GM21528 (cell line): ENCODE data around the gene AFF3.

Experiments
- ATAC-seq: cut with Tn5 transposase; IDR thresholded peaks from one replicate; pipeline ENCODE4 v1.9.1; 2021; ENCODE audit warnings: mild to moderate bottlenecking, moderate library complexity; ENCODE audit not compliant: unreplicated experiment, low FRiP score

The AFF3 gene

DNA sequence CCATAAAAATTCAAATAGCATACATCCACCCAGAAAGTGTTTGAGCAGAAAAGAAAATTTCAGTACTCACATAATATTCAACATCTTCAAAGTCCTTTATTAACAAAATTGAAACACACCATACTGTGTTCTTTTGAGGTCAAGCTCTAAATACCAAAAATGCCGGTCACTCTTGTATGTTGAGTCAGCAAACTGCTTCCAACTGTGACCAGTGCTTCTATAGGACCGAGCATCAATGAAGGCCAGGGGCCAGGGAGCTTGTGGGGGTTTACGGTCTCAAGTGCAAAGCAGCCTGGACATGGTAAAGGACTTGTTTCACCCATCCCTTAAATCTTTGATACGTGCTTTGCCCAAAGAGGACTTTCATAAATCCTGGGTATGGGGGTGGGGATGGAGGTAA, 539.9 kb downstream of the AFF3 start:
- no peak for ATAC-seq

GRCh38 chr2:99600981-99601651, 541.3 kb downstream of the AFF3 start:
- ATAC-seq, result no peak

GRCh38 chr2:99598441-99598840, 543.9 kb downstream of the AFF3 start:
- no peak for ATAC-seq

DNA sequence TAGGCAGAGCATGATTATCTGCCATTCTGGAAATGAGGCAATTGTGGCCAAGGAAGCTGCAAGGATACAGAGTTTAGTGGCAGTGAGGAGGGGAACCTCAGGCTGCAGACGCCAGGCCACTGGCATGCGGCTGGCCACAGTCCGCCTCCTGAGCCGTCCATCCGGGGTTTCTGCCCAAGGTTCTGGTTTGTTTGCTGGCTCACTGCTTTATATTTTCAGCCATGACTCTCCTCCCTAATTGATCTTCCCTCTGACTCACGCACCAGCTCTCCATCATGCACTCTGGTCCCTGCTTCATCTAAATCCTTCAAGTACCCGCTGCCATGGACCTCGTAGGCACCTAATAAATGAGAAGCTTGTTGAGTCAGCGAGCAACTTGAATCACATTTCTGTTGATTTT, 544.8 kb downstream of the AFF3 start:
- no peak for ATAC-seq

DNA sequence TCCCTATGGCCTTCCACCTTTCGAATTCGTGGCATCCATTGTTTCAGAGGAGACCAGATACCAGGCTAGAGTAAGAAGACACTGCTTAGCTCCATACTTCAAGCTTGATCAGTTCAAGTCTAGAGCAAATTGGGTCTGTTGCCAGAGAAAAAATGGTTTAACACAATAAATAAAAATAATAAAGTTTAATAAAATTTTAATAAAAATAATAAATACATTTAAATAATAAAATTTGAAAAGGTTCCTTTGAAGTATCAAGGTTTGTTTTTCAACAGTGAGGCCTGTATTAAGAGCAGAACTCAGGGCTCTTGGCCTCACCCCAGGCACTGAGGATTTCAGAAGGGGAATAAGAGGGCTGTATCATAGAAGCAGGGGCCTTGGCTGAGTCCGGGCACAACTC, 547.0 kb downstream of the AFF3 start:
- ATAC-seq, result no peak

- no peak for ATAC-seq
Measured at GRCh38 chr2:99593692-99594427, 548.5 kb downstream of the AFF3 start.

GRCh38 chr2:99576775-99577174, 565.6 kb downstream of the AFF3 start:
- no peak for ATAC-seq

- ATAC-seq, result no peak
Measured at GRCh38 chr2:99573634-99574251, 568.6 kb downstream of the AFF3 start.

GRCh38 chr2:99572373-99573164, 569.8 kb downstream of the AFF3 start:
- no peak for ATAC-seq

DNA sequence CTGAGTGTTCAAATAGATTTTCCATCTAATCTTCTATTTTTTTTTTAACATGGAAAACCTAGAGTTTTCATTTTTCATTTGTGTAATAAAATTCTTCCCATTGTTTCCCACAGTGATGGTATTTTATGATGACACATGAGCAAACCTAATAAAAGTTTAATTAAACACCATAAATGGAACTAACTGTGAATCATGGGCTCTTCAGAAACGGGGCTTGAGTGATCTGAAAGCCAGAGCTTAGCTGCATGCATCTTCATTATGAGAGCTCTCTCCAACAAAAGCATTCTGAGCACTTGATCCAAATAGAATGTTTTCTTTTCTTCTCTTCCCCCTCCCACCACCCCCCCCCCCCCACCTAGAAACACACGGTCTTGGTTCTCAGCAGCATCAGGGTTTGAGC, 570.4 kb downstream of the AFF3 start:
- no peak for ATAC-seq

- no peak for ATAC-seq
Measured at GRCh38 chr2:99571533-99571932, 570.9 kb downstream of the AFF3 start.

DNA sequence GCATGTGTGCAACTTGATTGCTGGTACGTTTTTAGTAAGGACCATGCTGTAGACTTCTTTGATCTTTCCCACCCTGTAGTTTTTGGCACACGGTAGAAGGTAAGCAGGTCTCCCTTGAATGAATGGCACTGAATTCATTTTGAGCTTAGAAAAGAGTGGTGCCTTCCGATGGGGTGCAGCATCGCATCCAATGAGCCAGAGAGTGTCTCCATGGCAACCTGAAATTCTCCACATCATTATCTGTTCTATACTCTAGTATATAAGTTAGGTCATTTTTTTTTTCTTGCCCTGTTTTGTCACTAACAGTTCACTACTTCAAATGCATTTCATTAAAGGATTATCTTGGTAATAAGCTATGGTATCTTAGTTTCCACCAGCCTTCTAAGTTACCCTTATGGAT, 571.4 kb downstream of the AFF3 start:
- no peak for ATAC-seq

DNA sequence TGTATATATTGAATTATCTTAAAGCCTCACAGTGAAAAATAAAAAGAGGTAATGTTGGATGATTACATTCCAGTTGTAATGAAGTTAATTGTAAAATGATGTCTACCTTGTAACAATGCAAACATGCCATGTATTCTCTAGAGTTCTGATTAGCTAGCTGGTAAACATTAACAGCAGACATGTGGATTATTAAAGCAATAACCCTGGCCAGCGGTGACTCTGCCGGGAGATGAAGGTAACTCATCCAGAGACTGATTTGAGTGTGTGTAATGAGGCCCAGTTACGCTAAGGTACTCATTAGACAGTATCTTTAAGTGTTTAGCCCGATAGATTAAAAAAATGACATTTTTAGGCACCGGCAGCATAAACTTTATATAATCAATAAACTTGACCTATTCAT, 573.0 kb downstream of the AFF3 start:
- ATAC-seq, result no peak

GRCh38 chr2:99565227-99565626, 577.2 kb downstream of the AFF3 start:
- ATAC-seq, result no peak

DNA sequence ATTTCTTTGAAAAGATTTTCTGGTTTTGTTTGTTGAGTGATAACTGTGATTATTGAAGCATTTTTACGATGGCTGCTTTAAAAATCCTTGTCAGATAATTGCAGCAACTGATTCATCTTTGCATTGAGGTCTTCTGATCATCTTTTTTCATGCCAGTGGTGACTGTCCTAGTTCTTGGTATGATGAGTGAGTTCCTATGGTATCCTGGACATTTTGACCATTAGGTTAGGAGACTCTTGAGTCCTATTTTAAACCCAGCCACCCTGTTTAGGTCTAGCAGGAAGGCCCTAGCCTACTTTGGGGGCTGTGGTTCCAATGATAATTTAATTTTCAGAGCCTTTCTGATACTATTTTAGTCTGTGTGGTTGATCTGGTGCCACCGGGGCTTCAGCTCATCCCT, 579.9 kb downstream of the AFF3 start:
- ATAC-seq, result no peak

GRCh38 chr2:99561804-99562203, 580.6 kb downstream of the AFF3 start:
- ATAC-seq, result no peak

- peak; percentile 76 for ATAC-seq
Measured at GRCh38 chr2:99559075-99559662, 583.2 kb downstream of the AFF3 start.

DNA sequence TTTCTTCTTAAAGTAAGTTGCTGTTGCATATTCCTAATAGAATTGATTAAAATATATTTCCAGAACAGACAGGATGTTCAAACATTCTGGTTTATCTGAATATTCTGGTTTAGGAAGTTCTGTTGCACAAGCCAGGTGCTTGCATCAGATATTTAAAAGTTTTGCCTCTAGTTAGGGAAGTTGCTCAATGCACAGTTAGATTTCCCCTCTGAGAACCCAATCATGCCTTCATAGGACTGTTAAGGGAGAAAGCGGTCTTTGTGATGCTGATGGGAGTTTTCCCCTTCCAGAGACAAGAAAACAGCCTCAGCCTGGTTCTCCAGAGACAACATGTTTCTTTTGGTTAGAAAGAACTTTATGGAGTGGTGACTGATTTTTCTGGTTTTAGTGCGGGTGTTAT, 587.0 kb downstream of the AFF3 start:
- ATAC-seq, result no peak

DNA sequence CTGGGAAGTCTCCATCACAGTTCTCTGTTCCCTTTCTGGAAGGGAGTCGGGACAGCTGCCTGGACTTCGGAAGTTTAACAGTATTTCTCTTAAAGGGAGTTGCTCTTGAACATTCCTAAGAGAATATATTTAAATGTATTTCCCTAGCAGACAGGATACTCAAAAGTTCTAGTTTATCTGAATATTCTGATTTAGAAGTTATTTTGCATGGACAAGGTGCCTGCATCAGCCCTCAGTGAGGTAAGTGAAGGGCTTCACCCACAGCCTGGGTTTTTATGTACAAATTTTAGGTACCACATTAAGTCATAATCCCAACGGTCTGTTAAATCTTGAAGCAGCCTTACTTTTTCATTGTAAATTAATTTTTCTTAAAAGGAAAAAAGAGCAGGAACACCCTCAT, 587.5 kb downstream of the AFF3 start:
- ATAC-seq, result no peak

- no peak for ATAC-seq
Measured at GRCh38 chr2:99554238-99554637, 588.2 kb downstream of the AFF3 start.

GRCh38 chr2:99552529-99552928, 589.9 kb downstream of the AFF3 start:
- no peak for ATAC-seq
